G401.6 (cell line): Measurements from ENCODE around the gene ENTR1.
"Not testable (repeated sequence)": the region's sequence is repeated elsewhere in the genome, so short reads cannot be mapped to it uniquely, and the experiment has no call there.

Experiments used
- FAIRE-seq: peaks from 2 replicates; lab custom pipeline; 2012; peaks lifted over from hg19 to GRCh38; lab: Jason Lieb, UNC

ENTR1 gene

GRCh38 chr9:136418182-136419091 is 8.0 kb upstream of the ENTR1 start:
- FAIRE-seq, result no peak

GRCh38 chr9:136416914-136417313 is 6.5 kb upstream of the ENTR1 start:
- no peak for FAIRE-seq

- FAIRE-seq, result no peak
Measured at GRCh38 chr9:136416427-136416826, 6.0 kb upstream of the ENTR1 start.

- no peak for FAIRE-seq
Measured at GRCh38 chr9:136412962-136413361, 2.5 kb upstream of the ENTR1 start.

- no peak for FAIRE-seq
Measured at GRCh38 chr9:136411378-136411777, 964 bp upstream of the ENTR1 start.

GRCh38 chr9:136409557-136410455 is 608 bp downstream of the ENTR1 start:
- FAIRE-seq, result no peak

GRCh38 chr9:136407911-136408310 is 2.5 kb downstream of the ENTR1 start:
- FAIRE-seq, result no peak

- FAIRE-seq, result not testable (repeated sequence)
Measured at GRCh38 chr9:136407061-136407460, 3.4 kb downstream of the ENTR1 start.

- FAIRE-seq, result not testable (repeated sequence)
Measured at GRCh38 chr9:136405904-136406303, 4.5 kb downstream of the ENTR1 start.

- no peak for FAIRE-seq
Measured at GRCh38 chr9:136405481-136405880, 4.9 kb downstream of the ENTR1 start.

- FAIRE-seq, result no peak
Measured at GRCh38 chr9:136404801-136405136, 5.6 kb downstream of the ENTR1 start.

- FAIRE-seq, result no peak
Measured at GRCh38 chr9:136403915-136404800, 6.3 kb downstream of the ENTR1 start.

- no peak for FAIRE-seq
Measured at GRCh38 chr9:136403538-136403914, 6.9 kb downstream of the ENTR1 start.

GRCh38 chr9:136402067-136402466 is 8.3 kb downstream of the ENTR1 start:
- no peak for FAIRE-seq

- FAIRE-seq, result no peak
Measured at GRCh38 chr9:136401173-136401922, 9.1 kb downstream of the ENTR1 start.

- FAIRE-seq, result no peak
Measured at GRCh38 chr9:136400038-136400834, 10.2 kb downstream of the ENTR1 start, which contains the start of gene SNAPC4. TSS of gene SNAPC4 (minus strand) at chr9:136400170. CDS start at chr9:136398428, 1,742 bp downstream.

- no peak for FAIRE-seq
Measured at GRCh38 chr9:136399176-136400037, 11.0 kb downstream of the ENTR1 start.

- FAIRE-seq, result no peak
Measured at GRCh38 chr9:136398286-136398685, 12.1 kb downstream of the ENTR1 start.

- no peak for FAIRE-seq
Measured at GRCh38 chr9:136397643-136398042, 12.8 kb downstream of the ENTR1 start.

GRCh38 chr9:136396219-136396515 is 14.2 kb downstream of the ENTR1 start:
- FAIRE-seq, result no peak
